GM12891 (cell line): Measurements from ENCODE around the gene GMPR.

Source experiments
- DNase-seq: peaks from one replicate; pipeline ENCODE4 v3.0.0; 2011; ENCODE audit warnings: low spot score; ENCODE audit not compliant: insufficient read length
- FAIRE-seq: peaks from 2 replicates; lab custom pipeline; 2011; peaks lifted over from hg19 to GRCh38; lab: Jason Lieb, UNC
- PAX5 ChIP-seq: IDR thresholded peaks from 2 replicates; pipeline ENCODE4 v1.6.1; 2011; ENCODE audit warnings: low read length, moderate library complexity, mild to moderate bottlenecking; ENCODE audit not compliant: insufficient read depth, severe bottlenecking
- POLR2A ChIP-seq: IDR thresholded peaks from 2 replicates; pipeline ENCODE4 v1.6.1; 2011; ENCODE audit warnings: low read depth, low read length, control low read depth
- POLR2AphosphoS5 ChIP-seq: IDR thresholded peaks from 2 replicates; pipeline ENCODE4 v1.6.1; 2011; ENCODE audit warnings: low read depth, low read length, control low read depth
- POU2F2 ChIP-seq: IDR thresholded peaks from 2 replicates; pipeline ENCODE4 v1.6.1; 2011; ENCODE audit warnings: low read depth, mild to moderate bottlenecking, control low read depth, low read length, moderate library complexity
- SPI1 ChIP-seq: IDR thresholded peaks from 2 replicates; pipeline ENCODE4 v1.6.1; 2011; ENCODE audit warnings: low read depth, low read length, control low read depth
- TAF1 ChIP-seq: IDR thresholded peaks from 2 replicates; pipeline ENCODE4 v1.6.1; 2011; ENCODE audit warnings: low read depth, low read length, control low read depth

Gene GMPR

DNA sequence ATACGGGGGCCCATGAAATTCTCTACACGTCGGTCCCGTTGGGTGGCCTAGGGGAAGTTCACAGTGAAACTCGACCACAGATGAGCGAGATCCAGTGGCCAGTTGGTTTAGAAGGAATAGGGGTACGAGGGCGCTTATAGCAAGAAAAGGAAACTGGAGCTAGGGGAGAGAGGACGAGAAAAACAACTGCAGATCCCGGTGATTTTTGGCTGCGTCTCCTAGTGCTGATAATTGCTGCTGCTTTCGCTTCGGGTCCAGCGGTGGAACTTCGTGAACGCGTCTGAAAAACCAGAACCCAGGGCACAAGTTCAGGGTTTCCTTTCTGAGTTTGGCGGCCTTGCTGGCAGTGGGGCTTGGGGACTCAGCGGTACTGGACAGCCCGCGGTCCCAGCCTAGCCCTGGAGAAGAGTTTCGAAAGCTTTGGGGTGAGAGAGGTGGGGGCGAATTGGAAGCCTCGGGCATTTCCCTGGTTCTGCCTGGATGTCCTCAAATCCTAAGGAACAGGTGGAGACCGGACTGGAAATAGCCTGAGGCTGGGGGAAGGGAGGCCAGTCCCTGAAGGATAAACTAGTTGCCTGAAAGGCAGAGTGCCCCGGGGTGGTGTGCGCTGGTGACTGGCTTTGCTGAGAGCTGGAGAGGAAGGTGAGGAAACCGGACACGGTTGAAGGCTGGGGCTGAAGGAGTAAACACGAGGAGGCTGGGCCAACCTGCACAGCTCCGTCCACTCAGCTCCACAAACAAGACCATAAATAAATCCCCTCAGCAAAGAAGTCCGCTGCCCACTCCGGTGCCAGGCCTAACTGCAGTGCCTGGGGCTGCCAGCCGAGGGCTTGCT, 793 bp downstream of the GMPR start:
- FAIRE-seq (no peak), DNase-seq (no peak)
- TF ChIP-seq SPI1 (peak; percentile 19; the same call in 1 of the 2 replicates), TAF1 (no peak)

DNA sequence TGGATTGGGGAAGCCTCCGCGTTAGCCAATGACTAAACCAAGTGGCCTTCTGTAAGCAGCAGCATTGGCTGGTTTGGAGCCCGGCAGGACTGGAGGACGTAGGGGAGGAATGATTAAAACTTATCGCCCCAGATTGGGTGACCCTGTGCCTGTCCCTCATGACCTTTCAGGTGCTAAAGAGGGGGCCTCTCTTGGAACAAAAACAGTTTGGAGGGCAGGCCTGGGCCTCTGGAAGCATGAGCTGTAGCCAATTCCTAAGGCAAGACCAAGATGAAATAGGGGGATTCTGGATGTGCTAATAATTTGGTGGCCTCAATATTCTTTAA, 1.4 kb downstream of the GMPR start:
- TF ChIP-seq POU2F2, result no peak
- no peak for TF ChIP-seq TAF1
- no peak for TF ChIP-seq POLR2AphosphoS5
- TF ChIP-seq PAX5, result no peak
- no peak for TF ChIP-seq SPI1
- TF ChIP-seq POLR2A, result no peak
- peak; percentile 74 for FAIRE-seq
- DNase-seq, result peak; percentile 32

DNA sequence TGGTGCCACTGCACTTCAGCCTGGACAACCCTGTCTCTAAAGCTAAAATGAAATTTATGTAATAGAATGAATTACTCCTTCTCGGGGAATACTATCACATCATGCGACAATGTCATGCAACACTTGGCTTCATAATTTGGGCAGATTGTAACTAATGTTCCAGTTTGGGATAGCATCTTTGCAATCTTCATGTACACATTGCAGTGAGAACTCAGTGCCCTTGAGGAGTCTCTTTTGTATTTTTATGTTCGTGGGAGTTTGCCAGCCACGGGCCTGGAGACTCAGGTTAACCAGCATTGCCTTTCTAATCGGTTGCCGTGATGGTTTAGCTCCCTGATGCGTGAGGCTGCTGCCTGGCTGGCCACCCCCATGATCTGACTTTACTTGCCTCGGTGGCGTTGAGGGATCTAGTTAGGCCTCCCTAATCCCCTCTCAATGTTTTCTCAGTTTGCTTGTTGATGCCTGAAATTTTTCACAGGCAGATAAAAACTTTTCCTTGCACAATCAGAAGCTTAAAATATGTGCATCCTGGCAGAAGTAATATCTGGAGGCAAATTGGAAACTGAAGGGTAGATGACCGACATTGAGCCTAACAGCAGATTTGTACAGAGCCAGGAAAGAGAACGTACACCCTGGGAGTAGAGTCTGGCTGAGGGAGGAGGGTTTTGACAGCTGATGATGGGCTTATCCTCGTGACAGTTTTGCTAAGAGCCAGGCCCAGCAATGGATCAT, 2.4 kb downstream of the GMPR start:
- DNase-seq, result no peak
- peak; percentile 26 for FAIRE-seq
- TF ChIP-seq POLR2A, result no peak
- no peak for TF ChIP-seq POU2F2
- no peak for TF ChIP-seq PAX5
- TF ChIP-seq SPI1, result no peak
- TF ChIP-seq TAF1, result no peak
- TF ChIP-seq POLR2AphosphoS5, result no peak

DNA sequence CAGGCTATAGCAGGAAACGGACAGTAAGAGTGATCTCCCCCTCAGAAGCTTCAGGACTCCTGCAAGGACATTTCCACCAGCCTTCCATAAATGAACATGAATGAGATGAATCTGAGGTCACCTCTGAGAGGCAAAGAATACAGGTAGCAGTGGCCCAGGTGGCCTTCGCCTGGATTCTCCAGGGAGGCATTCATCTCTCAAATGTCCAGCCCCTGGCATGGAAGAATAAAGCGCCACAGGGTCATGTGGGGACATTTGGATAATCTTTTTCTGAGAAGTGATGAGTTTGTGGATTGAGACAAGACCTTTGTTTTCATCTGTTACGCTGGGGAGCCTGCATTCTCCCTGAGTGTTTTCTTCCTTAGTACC, 2.9 kb downstream of the GMPR start:
- no peak for TF ChIP-seq SPI1
- TF ChIP-seq POLR2AphosphoS5, result no peak
- TF ChIP-seq POU2F2, result no peak
- TF ChIP-seq TAF1, result no peak
- no peak for TF ChIP-seq POLR2A
- no peak for TF ChIP-seq PAX5
- no peak for FAIRE-seq

DNA sequence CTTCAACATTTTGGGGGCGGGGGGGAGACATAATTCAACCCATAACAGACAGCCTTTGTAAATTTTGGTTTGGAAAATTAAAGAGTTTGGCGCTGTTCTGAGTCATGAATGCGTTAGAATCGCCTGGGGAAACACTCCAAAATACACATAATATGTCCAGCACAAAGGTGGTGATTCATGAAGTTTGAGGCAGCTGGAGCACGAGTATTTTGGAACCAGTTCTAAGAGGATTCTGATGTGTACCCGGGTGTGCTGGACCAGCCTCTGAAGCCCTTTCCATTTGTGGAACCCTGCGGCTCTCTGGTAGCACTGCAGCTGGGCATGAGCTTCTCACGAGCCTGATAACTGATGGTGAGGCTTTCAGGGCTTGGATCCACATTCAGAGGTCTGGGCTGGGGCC, 4.7 kb downstream of the GMPR start:
- DNase-seq (no peak), FAIRE-seq (no peak)
- TF ChIP-seq SPI1 (no peak), PAX5 (no peak), POU2F2 (no peak), TAF1 (no peak), POLR2A (no peak), POLR2AphosphoS5 (no peak)

More for the DNA sequence above, 2.9 kb downstream of the GMPR start:
- no peak for DNase-seq

DNA sequence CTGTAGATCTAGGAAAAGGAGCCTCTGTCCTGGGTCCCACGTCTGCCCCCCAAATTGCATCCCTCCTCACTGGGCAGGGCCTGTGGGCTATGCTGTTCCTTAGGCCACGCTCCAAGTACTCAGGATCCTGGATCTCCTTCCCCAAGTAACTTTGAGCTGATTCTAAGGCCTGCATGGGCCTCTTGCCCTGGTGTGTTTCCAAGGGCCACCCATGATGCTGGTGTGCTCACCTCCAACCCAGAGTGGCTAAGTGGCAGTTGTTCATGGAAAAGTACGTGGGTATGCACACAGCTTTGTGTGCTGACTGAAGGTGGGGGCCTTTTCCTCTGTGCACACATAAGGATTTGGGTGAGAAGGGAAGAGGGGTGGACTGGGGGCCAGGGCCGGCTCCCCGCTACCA, 5.3 kb downstream of the GMPR start:
- FAIRE-seq, result no peak
- DNase-seq, result no peak
- no peak for TF ChIP-seq POU2F2

DNA sequence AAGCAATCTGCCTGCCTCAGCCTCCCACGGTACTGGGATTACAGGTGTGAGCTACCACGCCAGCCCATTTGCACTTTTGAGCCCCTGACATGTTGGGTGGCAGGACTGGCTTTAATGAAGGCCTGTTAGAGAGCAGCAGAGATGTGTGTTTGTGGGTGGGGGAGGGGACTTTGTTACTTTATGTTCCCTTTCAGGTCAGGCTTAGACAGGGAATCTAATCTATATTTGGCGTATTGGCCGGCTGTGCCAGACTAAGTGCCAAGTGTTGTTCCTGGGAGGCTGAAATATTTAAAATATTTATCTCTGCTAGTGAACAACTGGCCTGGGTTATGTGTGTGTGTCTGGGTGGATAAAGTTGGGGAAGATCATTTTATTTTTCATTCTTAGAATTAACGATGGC, 6.1 kb downstream of the GMPR start:
- DNase-seq (no peak), FAIRE-seq (no peak)
- no peak for TF ChIP-seq SPI1
- TF ChIP-seq POU2F2, result no peak
- no peak for TF ChIP-seq TAF1
- TF ChIP-seq POLR2AphosphoS5, result no peak
- TF ChIP-seq PAX5, result no peak
- TF ChIP-seq POLR2A, result no peak

DNA sequence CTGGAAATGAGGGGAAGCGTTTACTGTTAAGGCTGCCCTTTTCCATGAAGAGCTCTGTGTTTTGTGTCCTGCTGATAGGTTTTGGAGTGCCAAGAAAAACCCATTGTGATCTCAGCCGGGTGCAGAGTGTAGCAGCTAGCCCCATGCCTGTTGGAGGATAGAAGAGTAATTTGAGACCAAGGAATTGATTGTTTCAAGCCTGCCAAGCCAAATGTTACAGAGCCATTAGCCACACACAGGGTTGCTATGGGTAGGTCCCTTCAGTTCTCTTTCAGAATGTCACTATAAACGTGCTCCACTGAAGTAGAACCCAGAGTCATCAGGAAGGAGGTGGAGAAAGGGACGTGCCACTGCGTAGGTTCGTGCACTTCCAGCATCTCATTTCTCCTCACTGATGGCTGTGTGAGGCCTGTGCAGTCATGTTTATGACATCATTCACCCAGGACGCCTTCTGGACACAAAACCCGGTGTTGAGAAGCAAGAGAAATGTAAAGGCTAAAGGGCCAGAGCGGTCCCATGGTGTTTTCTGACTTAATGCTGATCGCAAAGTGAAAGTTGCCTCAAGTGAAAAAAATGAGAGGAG, 6.6 kb downstream of the GMPR start:
- DNase-seq (no peak), FAIRE-seq (no peak)
- TF ChIP-seq TAF1, result no peak
- TF ChIP-seq POLR2AphosphoS5, result no peak

DNA sequence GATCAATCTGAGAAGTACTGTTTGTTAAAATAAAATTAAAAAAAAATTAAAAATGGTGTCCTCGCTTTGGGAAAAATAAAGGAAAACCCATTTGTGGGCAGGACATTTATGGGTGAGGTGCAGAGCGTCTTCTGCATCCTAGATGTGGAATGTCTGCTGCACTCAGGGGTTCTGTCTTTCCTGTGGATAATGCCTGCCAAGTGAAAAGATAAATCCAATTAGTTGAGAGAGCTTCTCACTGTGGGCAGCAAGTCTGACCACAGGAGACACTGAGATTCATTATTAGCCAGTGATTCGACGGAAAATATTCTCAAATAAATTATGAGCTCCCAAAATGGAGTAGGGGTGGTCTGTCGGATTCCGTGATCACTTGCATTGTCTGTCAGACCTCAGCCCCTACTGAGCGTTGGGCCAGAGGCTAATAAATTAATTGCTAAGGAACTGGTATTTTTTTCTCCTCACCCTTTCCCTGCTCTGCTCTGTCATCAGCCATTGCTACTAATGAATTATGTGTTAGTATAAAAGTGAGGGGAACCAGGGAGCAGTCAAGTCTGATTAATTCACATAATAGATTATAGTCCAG, 10.0 kb downstream of the GMPR start:
- TF ChIP-seq SPI1, result no peak
- no peak for TF ChIP-seq POLR2AphosphoS5
- no peak for TF ChIP-seq PAX5
- TF ChIP-seq POU2F2, result no peak
- no peak for TF ChIP-seq POLR2A
- TF ChIP-seq TAF1, result no peak
- no peak for DNase-seq
- no peak for FAIRE-seq
